K562 (cell line): Measurements from ENCODE around the gene ZNF609. TPM values are rescaled to one million over a fixed set of nuclear protein-coding genes. Genes with fewer than 3 reads are reported as not detected.

ENCODE experiments used
- AFF4 ChIP-seq: sonication (generic); formaldehyde crosslinking; IDR thresholded peaks from 2 replicates; pipeline ENCODE4 v1.8.0; 2023; ENCODE audit warnings: mild to moderate bottlenecking, missing genetic modification reagents
- BCL6 ChIP-seq: fragments of 250-450 bp; sonication (Bioruptor Pico); IDR thresholded peaks from 2 replicates; pipeline ENCODE4 v1.4.0; 2020
- CBFB ChIP-seq: sonication (generic); formaldehyde crosslinking; IDR thresholded peaks from 2 replicates; pipeline ENCODE4 v1.4.0; 2020; ENCODE audit warnings: mild to moderate bottlenecking, missing genetic modification reagents
- GABPB1 ChIP-seq: sonication (generic); formaldehyde crosslinking; IDR thresholded peaks from 2 replicates; pipeline ENCODE4 v1.8.0; 2022; ENCODE audit warnings: mild to moderate bottlenecking, missing genetic modification reagents
- HNRNPH1 ChIP-seq: fragments of 200-400 bp; formaldehyde crosslinking; optimal IDR thresholded peaks from 2 replicates; pipeline ENCODE3; 2017; ENCODE audit warnings: low read depth, mild to moderate bottlenecking, low read length, moderate library complexity
- IRF1 ChIP-seq: sonication (generic); formaldehyde crosslinking; IDR thresholded peaks from 2 replicates; pipeline ENCODE4 v1.8.0; 2022; ENCODE audit warnings: missing genetic modification reagents, mild to moderate bottlenecking, borderline replicate concordance
- KDM2B ChIP-seq: fragments of 250-450 bp; sonication (Bioruptor Pico); IDR thresholded peaks from 2 replicates; pipeline ENCODE4 v1.8.0; 2021; ENCODE audit warnings: mild to moderate bottlenecking, moderate library complexity
- PHB ChIP-seq: fragments of 250-450 bp; sonication (Bioruptor Pico); IDR thresholded peaks from 2 replicates; pipeline ENCODE4 v1.5.0; 2021
- PHTF2 ChIP-seq: fragments of 250-450 bp; sonication (Bioruptor Pico); IDR thresholded peaks from 2 replicates; pipeline ENCODE4 v1.5.0; 2021; ENCODE audit warnings: mild to moderate bottlenecking
- POLR2B ChIP-seq: fragments of 450-650 bp; IDR thresholded peaks from 2 replicates; pipeline ENCODE4 v1.6.1; 2018; ENCODE audit warnings: low read depth; ENCODE audit not compliant: partially characterized antibody
- RREB1 ChIP-seq: fragments of 250-450 bp; sonication (Bioruptor Pico); IDR thresholded peaks from 2 replicates; pipeline ENCODE4 v1.4.0; 2020
- ZNF140 ChIP-seq: fragments of 250-450 bp; sonication (Bioruptor Pico); IDR thresholded peaks from 2 replicates; pipeline ENCODE4 v1.8.0; 2021; ENCODE audit warnings: moderate library complexity, mild to moderate bottlenecking, inconsistent platforms
- ZNF184 ChIP-seq: sonication (generic); formaldehyde crosslinking; IDR thresholded peaks from 2 replicates; pipeline ENCODE4 v1.5.0; 2020; ENCODE audit warnings: missing genetic modification reagents
- ZNF282 ChIP-seq: sonication (generic); formaldehyde crosslinking; IDR thresholded peaks from 2 replicates; pipeline ENCODE4 v1.8.1; 2023; ENCODE audit warnings: missing genetic modification reagents
- ZNF324 ChIP-seq: fragments of 250-450 bp; sonication (Bioruptor Pico); IDR thresholded peaks from 2 replicates; pipeline ENCODE4 v1.4.0; 2020; ENCODE audit warnings: mild to moderate bottlenecking
- ZNF449 ChIP-seq: fragments of 250-450 bp; sonication (Bioruptor Pico); IDR thresholded peaks from 2 replicates; pipeline ENCODE4 v1.8.0; 2022; ENCODE audit warnings: moderate library complexity, mild to moderate bottlenecking, inconsistent platforms
- polyA plus RNA-seq, 8 experiments: library from polyadenylated mRNA; depleted of rRNA in 4 of 8; stranded (reverse) in 5 of 8; unstranded in 3 of 8; fragments of >200 nt; fragmentation: Nextera tagmentation in 2 of 8; fragmentation: Illumina TruSeq in 1 of 8; extraction: Ambion mirVana in 2 of 8; extraction: Trizol in 1 of 8; gene quantifications; 2 replicates each; pipeline versions ENCODE4 v1.2.1 to v1.2.3, GENCODE V29; 2011 to 2014; ENCODE audit warnings: inconsistent platforms in 1 of 8, missing spikeins in 1 of 8
- total RNA-seq, 7 experiments: library from RNA; depleted of rRNA in 6 of 7; stranded (reverse); fragments of >200 nt in 6 of 7; fragmentation: Illumina TruSeq in 2 of 7; extraction: Trizol in 2 of 7; gene quantifications; 2 replicates each; pipeline versions ENCODE4 v1.2.1 to v1.2.3, GENCODE V29; 2011 to 2021; ENCODE audit warnings: low replicate concordance in 1 of 7

ZNF609 gene
- total and polyA plus RNA-seq, 9 of the 15 experiments (the other 6 are each of a cell fraction or from before 2014, with no cell fraction given) = 3.0 to 38.7 (median 17.8) TPM

GRCh38 chr15:64571857-64572291 is 111.5 kb downstream of the ZNF609 start (continued):
- TF ChIP-seq ZNF449 (CRISPR knock-in tag) (no peak), ZNF140 (CRISPR knock-in tag) (no peak), RREB1 (CRISPR knock-in tag) (no peak), GABPB1 (no peak), IRF1 (CRISPR knock-in tag) (no peak), KDM2B (CRISPR knock-in tag) (no peak), PHTF2 (CRISPR knock-in tag) (no peak), ZNF184 (no peak), BCL6 (CRISPR knock-in tag) (no peak), ZNF282 (CRISPR knock-in tag) (no peak), POLR2B (no peak), CBFB (CRISPR knock-in tag) (no peak), ZNF324 (no peak), AFF4 (CRISPR knock-in tag) (no peak), PHB (CRISPR knock-in tag) (no peak), HNRNPH1 (no peak)
